ENCODE results near the gene SLC41A3.

- no peak for TF ChIP-seq CTCF (IDR thresholded peaks at IDR 0.05; ENCODE audit: insufficient read depth, low read depth, low read length)
- TF ChIP-seq EZH2 (IDR thresholded peaks at IDR 0.05; ENCODE audit: insufficient read depth, low read length), result no peak
Observed at GRCh38 chr3:126016616-126017015, 67.3 kb downstream of the SLC41A3 start.
